C4-2B (cell line): ENCODE data around the gene GOLGA6L2.
"Not testable (repeated sequence)": the region's sequence is repeated elsewhere in the genome, so short reads cannot be mapped to it uniquely, and the experiment has no call there.

Source experiments
- H3K27ac ChIP-seq: fragments of 450-650 bp; 2 replicates; pipeline ENCODE4 v1.5.1; 2017
- ZFX ChIP-seq: fragments of 450-650 bp; IDR thresholded peaks from 2 replicates; pipeline ENCODE4 v1.6.1; 2017
- TF ChIP-seq, protein P1 (sequence below): fragments of 450-650 bp; conservative IDR thresholded peaks from 2 replicates; pipeline ENCODE4 v1.5.1; 2017; ENCODE audit warnings: mild to moderate bottlenecking

The GOLGA6L2 gene

GRCh38 chr15:23422946-23423708 lies 23.9 kb downstream of the GOLGA6L2 start:
- no peak overlapping the region for H3K27ac ChIP-seq
- TF ChIP-seq, protein P1, sequence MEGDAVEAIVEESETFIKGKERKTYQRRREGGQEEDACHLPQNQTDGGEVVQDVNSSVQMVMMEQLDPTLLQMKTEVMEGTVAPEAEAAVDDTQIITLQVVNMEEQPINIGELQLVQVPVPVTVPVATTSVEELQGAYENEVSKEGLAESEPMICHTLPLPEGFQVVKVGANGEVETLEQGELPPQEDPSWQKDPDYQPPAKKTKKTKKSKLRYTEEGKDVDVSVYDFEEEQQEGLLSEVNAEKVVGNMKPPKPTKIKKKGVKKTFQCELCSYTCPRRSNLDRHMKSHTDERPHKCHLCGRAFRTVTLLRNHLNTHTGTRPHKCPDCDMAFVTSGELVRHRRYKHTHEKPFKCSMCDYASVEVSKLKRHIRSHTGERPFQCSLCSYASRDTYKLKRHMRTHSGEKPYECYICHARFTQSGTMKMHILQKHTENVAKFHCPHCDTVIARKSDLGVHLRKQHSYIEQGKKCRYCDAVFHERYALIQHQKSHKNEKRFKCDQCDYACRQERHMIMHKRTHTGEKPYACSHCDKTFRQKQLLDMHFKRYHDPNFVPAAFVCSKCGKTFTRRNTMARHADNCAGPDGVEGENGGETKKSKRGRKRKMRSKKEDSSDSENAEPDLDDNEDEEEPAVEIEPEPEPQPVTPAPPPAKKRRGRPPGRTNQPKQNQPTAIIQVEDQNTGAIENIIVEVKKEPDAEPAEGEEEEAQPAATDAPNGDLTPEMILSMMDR = no peak
- TF ChIP-seq ZFX = no peak

DNA sequence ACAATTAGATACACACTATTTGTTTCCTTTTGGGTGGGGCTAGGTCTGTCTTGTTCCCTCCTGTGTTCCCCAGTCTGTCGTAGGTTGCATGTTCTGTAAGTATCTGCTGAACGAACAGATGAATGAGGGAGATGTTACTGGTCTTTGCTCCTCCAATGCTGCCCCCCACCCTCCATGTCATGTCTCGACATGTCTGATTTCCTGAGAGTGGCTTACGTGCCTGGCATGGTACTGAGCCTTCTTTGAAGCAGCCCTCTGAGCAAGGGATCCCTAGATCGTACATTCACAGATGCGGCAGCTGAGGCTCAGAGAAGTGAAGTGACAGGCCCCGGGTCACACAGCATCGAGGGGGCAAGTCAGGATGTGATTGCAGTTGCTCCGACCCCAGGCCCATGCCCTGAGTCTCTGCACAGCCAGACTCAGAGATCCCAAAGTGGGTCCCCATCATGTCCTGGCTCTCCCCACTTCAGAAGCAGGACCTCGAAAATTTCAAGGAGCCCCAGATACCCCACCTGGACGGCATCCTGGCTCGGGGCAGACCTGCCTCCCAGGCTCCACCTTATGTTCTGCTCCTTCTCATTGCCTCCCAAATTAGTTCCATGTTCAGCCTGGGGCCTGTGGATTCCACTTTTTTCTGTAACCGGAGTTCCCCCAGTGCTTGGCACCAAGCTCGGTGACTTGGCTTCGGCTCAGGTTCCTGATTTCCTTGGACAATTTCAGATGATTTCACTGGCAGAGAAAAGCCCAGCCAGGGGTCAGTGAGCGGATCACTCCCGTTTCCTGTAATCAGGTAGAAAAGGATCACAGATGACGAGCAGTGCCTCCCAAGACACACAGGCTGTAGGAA lies 24.7 kb downstream of the GOLGA6L2 start:
- no peak for TF ChIP-seq ZFX
- TF ChIP-seq, protein P1 = no peak
- H3K27ac ChIP-seq = no peak overlapping the region

DNA sequence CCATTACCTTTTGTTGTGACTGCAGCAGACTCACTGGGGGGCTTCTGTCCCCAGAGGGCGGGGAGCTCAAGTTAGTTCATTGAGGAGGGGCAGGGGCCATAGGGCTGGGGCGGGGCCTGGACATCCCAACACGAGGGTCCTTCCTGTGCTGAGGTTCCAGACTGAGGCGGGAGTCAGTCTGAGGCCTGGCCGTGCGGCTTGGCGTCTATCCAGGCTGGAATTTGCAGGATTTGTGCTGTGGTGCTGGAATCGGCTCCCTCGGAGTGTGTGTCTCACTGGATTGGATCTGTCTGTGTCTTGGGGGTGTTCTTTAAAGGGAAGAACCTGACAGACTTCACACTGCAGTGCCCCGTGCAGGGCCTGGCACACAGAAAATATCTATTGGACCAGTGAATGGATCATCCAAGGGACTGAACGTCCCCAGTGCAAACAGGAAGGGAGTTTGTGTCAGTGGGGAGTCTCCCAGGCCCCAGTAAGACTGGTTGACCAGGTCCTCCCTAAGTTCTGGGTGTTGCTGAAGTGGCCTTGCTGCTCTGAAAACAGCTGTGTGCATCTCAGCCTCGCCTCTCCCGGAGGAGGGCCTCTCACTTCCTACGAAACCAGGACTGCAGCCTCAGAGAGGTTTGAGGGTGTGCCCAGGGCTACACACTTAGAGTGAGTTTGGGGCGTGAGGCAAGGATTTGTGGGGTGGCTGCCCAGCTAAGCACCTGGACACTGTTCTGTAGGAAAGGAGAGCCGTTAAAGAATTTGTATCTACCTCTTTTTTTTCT lies 26.1 kb downstream of the GOLGA6L2 start:
- TF ChIP-seq, protein P1 = no peak
- TF ChIP-seq ZFX = no peak
- H3K27ac ChIP-seq = no peak overlapping the region

- no peak overlapping the region for H3K27ac ChIP-seq
- TF ChIP-seq, protein P1 = no peak
- TF ChIP-seq ZFX = no peak
Observed at GRCh38 chr15:23416349-23417276, 30.4 kb downstream of the GOLGA6L2 start.

- not testable (repeated sequence) for H3K27ac ChIP-seq
Observed at GRCh38 chr15:23415866-23416265, 31.2 kb downstream of the GOLGA6L2 start.

DNA sequence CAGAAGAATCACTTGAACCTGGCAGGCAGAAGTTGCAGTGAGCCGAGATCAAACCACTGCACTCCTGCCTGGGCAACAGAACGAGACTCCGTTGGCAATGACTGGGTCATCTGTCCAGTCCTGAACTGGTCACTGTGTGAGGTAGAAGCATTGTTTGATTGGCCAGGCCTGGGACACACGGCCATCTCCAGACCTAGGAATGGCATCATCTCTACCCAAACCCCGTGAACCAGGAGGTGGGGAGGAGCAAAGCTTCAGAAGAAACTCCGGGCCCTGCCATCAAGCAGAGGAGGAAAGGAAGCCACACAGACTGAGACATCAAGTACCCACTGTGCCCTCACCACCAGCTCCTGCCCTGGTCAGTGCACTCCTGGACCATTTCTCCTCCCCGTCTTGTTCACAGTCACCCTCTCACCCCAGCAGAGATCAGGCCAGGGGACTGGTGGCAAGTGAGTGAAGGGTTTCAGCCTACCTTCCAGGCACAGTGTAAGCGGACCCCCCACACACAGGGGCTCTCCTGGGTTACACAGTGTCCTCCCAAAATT lies 31.6 kb downstream of the GOLGA6L2 start:
- H3K27ac ChIP-seq = no peak overlapping the region

GRCh38 chr15:23412881-23413600 lies 34.0 kb downstream of the GOLGA6L2 start:
- H3K27ac ChIP-seq = not testable (repeated sequence)

More for the DNA sequence above, 31.6 kb downstream of the GOLGA6L2 start:
- TF ChIP-seq, protein P1 = no peak
- no peak for TF ChIP-seq ZFX
